Kidney tubule cell (primary cell): ENCODE data around the gene MAGI3.
"Not testable (repeated sequence)": the region's sequence is repeated elsewhere in the genome, so short reads cannot be mapped to it uniquely, and the experiment has no call there.

Experiments
- DNase-seq: peaks from one replicate; pipeline ENCODE4 v3.0.0-alpha.2; 2018; ENCODE audit warnings: low spot score

MAGI3 gene

DNA sequence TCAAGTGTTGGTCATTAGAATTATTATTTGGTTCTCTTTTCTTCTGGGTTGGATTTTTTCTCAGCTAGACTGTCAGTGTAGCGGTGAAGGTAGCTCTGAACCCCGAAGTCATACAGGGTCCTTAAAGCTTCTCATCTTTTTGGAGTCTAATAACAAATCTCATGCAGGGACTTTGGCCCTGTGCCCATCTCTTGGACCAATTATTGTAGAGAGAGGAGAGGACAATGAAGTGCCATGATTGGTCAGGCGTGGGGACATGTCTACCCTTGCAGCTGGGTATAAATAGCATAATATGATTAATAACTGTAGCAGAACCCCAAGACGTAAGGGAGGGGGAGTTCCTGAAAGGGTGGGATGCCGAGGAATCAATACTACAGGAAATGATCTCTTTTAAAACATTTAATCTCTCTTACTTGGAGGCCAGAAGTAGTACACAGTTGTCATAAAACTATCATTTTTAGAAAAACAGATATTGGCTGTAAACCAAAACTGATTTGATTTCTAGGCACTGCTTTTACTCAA lies 8.8 kb downstream of the MAGI3 start:
- DNase-seq, result no peak

DNA sequence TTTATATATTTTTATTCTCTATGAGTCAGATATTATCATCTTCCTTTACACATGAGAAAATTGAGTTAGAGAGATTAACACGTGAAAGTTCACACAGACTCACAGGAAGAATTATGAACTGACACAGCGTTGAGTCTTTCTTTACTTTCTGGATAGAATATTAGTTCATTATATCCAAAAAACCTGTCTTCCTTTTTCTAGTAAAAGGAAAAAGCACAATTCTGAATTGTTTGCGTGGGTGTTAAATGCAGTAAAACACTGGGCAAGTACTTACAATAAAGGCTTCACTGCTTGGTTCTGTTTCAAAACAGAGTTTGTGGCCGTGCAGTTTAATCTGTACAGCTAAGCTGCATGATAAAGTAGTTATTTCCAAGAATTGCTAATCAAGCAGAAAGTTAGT lies 10.8 kb downstream of the MAGI3 start:
- no peak for DNase-seq

GRCh38 chr1:113401728-113402127 lies 11.4 kb downstream of the MAGI3 start:
- no peak for DNase-seq

DNA sequence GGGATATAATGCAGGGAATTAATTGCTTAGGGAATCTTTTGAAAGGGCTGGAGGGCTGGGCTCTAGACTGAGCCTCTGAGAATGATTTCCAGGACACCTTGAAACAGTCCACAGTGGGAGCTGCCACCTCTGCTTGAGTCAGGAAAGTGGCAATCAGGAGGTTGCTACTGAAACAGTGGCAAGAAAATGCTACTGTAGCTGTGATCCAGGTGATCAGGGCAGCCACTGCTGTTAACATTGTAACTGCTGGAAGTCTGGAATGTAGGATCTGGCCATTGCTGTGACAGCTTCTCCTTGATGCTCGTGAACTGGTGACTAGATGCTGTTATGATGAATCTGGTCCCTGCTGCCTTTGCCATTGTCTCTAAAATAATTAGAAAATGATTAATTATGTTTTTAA lies 12.8 kb downstream of the MAGI3 start:
- no peak for DNase-seq

GRCh38 chr1:113405573-113405972 lies 15.3 kb downstream of the MAGI3 start:
- DNase-seq, result no peak

DNA sequence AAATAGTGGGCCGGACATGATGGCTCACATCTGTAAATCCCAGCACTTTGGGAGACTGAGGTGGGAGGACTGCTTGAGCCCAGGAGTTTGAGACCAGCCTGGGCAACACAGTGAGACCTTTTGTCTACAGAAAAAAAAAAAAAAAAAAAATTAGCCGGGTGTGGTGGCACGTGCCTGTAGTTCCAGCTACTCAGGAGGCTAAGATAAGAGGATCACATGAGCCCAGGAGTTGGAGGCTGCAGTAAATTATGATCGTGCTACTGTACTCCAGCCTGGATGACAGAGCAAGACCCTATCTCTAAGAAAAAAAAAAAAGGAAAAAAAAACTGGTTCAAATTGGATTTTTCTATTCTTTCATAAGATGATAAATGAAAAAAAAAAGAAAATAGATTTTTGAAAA lies 15.8 kb downstream of the MAGI3 start:
- not testable (repeated sequence) for DNase-seq

- DNase-seq, result no peak
These were observed 19.0 kb downstream of the MAGI3 start for GRCh38 chr1:113409363-113409762.

DNA sequence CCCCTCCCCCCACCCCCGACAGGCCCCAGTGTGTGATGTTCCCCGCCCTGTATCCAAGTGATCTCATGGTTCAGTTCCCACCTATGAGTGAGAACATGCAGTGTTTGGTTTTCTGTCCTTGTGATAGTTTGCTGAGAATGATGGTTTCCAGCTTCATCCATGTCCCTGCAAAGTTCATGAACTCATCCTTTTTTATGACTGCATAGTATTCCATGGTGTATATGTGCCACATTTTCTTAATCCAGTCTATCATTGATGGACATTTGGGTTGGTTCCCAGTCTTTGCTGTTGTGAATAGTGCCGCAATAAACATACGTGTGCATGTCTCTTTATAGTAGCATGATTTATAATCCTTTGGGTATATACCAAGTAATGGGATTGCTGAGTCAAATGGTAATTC lies 21.7 kb downstream of the MAGI3 start:
- DNase-seq, result not testable (repeated sequence)

DNA sequence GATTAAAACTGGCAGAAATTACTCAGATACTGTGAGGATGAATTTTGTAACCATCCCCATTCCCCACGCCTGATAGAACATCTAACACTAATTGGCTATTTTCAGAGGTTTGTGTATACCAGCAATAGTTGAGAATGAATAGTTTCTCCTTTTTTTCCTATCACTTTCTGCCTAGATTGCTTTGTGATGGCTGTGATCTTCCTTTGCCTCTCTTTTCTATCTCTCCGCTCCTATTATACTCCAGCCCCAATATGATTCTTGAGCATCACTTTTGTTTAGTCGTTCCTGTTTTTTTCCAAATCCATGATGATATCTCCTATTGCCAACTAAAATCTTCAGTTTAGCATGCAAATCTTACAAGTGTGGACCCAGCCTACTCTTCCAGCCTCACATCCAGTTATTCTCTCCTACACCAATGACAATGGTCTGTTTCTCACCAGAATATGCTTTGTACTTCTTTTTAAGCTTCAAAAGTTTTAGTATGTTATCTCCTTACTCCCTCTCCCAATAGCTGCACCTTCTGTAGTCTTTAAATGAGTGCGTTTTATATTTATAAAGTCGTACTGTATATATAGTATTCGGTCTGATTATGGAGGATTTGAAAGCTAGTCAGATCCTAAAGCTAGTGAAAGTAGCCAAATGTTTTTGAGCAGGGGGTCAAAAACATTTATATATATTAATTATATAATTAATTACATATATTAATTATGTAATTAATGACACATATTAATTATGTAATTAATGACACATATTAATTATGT lies 25.2 kb downstream of the MAGI3 start:
- no peak for DNase-seq

DNA sequence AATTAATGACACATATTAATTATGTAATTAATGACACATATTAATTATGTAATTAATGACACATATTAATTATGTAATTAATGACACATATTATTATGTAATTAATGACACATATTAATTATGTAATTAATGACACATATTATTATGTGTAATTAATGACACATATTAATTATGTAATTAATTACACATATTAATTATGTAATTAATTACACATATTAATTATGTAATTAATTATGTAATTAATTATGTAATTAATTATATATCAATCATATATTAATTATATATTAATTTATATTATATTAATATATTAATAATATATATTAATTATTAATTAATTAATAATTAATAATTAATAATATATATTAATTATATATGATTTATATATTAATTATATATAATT lies 25.8 kb downstream of the MAGI3 start:
- not testable (repeated sequence) for DNase-seq

- no peak for DNase-seq
These were observed 26.2 kb downstream of the MAGI3 start for GRCh38 chr1:113416496-113416895.

- DNase-seq, result no peak
These were observed 32.2 kb downstream of the MAGI3 start for GRCh38 chr1:113422315-113423068.

DNA sequence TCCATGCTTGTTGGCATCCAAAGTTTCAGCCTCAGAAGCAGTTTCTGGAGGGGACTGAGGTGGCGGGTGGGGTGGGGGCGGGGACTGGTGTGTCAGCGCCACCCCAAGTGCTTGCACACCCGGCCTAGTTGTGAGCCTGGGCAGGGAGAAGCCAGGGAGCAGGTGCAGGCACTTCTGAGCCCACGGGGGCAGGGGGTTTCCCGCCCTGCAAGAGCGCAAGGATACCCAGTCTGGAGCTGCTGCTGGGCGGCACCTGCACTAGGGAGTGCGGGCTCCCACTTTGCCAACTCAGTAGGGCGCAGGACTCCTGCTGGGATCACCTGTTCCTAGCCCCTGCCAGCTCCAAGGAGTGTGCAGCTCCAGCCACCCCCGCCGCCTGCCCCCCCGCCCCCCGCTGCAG lies 33.5 kb downstream of the MAGI3 start:
- DNase-seq, result no peak

- no peak for DNase-seq
These were observed 39.3 kb downstream of the MAGI3 start for GRCh38 chr1:113429461-113430153.

GRCh38 chr1:113433184-113433583 lies 42.9 kb downstream of the MAGI3 start:
- DNase-seq, result no peak

DNA sequence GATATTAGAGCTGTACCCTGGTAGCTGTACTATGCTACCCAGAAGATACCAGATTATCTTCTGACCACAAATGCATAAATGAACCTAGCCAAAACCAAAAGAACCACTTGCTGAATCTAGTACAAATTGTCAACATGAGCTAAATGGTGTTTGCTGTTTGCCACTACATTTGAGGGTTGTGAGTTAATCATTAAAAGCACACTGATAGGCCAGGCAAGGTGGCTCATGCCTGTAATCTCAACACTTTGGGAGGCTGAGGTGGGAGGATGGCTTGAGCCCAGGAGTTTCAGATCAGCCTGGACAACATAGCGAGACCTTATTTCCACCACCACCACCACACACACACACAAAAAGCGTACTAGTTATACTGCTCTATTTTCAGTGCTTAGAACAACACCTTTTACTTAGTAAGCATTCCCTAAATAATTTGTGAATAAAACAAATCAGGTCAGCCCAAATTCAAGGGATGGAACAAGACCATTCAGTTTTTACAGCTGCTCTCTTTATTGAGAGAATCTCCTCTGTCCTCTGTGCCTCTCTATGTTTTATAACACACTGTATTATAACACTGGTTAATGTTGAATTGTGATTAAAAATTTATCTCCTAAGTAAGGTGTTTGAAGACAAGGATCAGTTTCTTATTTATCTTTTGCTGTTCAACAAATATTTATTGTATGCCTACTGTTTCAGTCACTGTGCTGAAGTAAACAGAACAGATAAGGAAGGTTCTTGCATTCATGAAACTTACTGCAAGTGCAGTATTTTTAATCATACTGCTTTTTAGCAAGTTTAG lies 44.0 kb downstream of the MAGI3 start:
- peak; percentile 32 for DNase-seq

DNA sequence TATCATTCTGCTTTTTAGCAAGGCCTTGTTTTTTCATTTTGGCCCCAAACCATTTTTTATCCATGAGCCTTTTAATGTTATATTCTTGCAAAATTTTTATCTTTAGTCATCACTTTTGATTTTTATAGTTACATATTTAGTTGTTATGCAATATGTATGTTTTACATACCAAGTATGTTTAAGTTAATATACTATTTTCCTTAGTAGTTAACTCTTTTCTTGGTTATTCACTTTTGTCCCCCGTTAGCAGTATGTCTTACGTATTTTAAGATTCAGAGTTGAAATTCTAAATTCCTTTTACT lies 44.5 kb downstream of the MAGI3 start:
- DNase-seq, result no peak

- no peak for DNase-seq
These were observed 47.4 kb downstream of the MAGI3 start for GRCh38 chr1:113437554-113438341.

DNA sequence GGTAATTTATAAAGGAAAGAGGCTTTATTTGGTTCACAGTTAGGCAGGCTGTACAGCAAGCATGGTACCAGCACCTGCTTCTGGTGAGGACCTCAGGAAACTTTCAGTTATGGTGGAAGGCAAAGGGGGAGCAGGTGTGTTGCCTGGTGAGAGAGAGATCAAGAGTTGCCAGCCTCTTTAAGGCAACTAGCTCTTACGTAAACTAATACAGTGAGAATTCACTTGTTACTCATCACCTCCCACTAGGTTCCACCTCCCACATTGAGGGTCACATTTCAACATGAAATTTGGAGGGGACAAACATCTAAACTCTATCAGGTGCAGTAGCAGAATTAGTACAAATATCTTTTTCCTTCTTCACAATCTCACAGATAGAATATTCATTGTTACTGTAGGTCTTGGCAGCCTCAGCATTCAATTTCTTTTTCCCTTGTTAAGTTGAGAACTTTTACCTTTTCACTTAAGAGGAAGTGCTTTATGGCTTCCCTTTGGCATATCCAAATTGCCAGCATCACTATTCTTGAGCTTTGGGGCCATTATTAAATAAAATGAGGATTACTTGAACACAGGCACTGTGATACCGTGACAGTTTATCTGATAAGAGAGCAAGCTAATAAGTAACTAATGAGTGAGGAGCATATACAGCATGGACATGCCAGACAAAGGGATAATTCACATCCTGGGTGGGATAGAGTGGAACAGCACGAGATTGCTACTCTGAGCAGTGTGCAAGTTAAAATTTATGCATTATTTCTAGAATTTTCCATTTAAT lies 48.4 kb downstream of the MAGI3 start:
- no peak for DNase-seq

- no peak for DNase-seq
These were observed 49.0 kb downstream of the MAGI3 start for GRCh38 chr1:113439277-113439670.

DNA sequence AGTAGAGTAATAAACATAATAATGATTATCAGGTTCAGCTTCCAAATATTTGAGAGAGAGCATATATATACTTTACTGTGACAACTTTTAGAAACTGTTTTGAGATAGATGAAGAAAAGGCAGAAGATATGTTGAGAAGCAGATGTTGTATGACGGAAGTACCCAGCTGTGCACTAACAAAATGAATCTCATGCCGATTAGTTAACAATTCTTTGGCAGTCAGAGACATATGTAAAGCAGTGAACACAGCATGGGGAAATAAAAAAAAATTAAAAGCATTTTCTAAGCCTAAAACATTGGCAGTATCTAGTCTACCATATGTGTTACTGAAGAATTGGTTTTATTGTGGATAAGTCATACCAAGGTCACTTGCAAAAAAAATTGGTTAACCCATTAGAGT lies 51.8 kb downstream of the MAGI3 start:
- DNase-seq, result no peak
